ENCODE data around the gene MYO15B.

The MYO15B gene

DNA sequence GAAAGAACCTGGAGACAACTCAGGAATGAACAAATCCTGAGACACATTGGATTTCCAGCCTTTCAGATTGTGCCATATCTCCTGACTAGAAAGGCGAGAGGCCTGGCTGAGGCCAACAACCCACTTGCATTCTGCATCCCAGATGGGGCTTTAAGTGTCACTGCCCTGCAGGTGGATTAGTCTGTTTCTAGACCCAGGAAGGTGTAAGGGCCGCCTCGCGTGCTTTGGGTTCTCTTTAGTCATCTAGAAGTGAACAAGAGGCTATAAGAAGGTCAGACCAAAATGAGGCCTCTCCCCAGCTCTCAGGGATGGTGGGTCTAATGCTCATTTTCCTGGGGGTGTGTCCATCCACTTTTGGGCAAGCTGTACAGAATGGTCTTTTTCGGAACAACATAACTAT is 84.4 kb downstream of the MYO15B start:
- no peak for DNase-seq
- intact Hi-C loops (cut with DNase I), result no loop called here

DNA sequence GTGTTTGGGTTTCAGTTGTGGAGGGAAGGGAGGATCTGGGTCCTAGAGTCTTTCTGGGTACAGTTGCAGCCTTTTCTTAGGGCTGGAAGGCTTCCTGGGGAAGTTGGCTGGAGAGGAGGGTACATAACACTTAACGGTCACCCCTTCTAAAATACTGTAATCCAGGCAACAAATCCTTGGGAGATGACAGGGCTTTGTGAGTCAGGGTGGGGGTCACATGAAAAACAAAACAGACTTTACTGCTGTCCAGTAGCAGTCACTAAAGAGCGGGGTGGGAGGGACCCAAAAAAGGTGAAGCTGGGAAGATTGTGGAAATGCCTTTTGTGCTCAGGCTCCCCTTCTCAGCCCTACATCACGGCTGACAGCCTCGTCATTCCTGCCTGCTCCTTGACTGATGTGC is 85.9 kb downstream of the MYO15B start:
- no peak for DNase-seq
- intact Hi-C loops (cut with DNase I), result no loop called here
